Endothelial cell of umbilical vein (primary cell): ENCODE measurements around the gene GMPPB.
"Not testable (repeated sequence)": the region's sequence is repeated elsewhere in the genome, so short reads cannot be mapped to it uniquely, and the experiment has no call there.

Source experiments
- CTCF ChIP-seq, 2 donors: IDR thresholded peaks; 1 replicate in 1 of 2; 2 replicates in 1 of 2; pipeline ENCODE4 v1.5.1; 2011; ENCODE audit warnings: low read length in 2 of 2, mild to moderate bottlenecking in 2 of 2, moderate library complexity in 2 of 2, control low read depth in 1 of 2, inconsistent platforms in 1 of 2, low read depth in 1 of 2; ENCODE audit not compliant: insufficient read depth in 1 of 2; ENCODE audit errors: extremely low read depth in 1 of 2
- EZH2 ChIP-seq: IDR thresholded peaks from 2 replicates; pipeline ENCODE4 v1.6.1; 2012; ENCODE audit warnings: borderline replicate concordance, low read depth, mild to moderate bottlenecking, moderate library complexity, low read length, inconsistent platforms; ENCODE audit not compliant: severe bottlenecking
- POLR2A ChIP-seq: IDR thresholded peaks from 2 replicates; pipeline ENCODE4 v1.6.1; 2012; ENCODE audit warnings: low read depth, mild to moderate bottlenecking, control low read depth, low read length

- TF ChIP-seq CTCF (IDR thresholded peaks at IDR 0.05; ENCODE audit: extremely low read depth in 1 of 2, insufficient read depth in 1 of 2, low read depth in 1 of 2, low read length in 2 of 2); EZH2; POLR2A: not testable (repeated sequence)
Measured at GRCh38 chr3:49695350-49696015, 28.3 kb downstream of the GMPPB start.
